Measurements from ENCODE around the gene MLN.

DNA sequence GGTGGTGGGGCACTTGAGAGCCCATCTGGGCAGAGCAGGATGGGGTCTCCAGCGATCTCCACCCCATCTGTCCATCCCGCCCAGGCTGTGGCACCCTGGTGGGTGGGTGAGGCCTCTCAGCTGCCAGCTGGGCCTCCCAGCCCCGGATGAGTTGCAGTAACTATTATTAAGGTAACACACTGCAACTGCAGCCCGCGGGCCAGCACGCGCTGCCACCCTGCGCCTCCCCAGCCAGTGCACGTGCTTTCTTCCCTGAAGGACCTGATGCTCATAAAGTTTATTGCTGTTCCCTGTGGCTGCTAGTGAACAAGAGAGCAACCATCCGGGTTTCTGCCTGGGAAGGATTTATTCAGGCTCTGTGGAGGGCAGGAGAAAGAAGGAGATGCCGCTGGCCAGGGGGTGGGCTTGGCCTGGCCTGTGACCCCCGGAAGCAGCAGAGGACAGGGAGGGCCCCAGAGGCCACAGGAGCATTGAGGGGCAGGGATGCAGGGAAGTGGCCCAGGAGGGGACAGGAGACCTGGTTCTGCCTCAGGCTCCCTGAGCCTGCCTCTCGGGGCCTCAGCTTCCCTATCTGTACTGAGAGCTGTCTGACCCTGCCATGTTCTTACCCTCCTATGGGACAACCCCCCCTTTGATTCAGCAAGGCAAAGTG, 58.8 kb downstream of the MLN start:
- no peak for TF ChIP-seq ZFX (IDR thresholded peaks at IDR 0.05)
- TF ChIP-seq, protein P1, sequence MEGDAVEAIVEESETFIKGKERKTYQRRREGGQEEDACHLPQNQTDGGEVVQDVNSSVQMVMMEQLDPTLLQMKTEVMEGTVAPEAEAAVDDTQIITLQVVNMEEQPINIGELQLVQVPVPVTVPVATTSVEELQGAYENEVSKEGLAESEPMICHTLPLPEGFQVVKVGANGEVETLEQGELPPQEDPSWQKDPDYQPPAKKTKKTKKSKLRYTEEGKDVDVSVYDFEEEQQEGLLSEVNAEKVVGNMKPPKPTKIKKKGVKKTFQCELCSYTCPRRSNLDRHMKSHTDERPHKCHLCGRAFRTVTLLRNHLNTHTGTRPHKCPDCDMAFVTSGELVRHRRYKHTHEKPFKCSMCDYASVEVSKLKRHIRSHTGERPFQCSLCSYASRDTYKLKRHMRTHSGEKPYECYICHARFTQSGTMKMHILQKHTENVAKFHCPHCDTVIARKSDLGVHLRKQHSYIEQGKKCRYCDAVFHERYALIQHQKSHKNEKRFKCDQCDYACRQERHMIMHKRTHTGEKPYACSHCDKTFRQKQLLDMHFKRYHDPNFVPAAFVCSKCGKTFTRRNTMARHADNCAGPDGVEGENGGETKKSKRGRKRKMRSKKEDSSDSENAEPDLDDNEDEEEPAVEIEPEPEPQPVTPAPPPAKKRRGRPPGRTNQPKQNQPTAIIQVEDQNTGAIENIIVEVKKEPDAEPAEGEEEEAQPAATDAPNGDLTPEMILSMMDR (conservative IDR thresholded peaks at IDR 0.05): no peak
